ENCODE results near the gene PLIN5. TPM values are rescaled to one million over a fixed set of nuclear protein-coding genes. Genes with fewer than 3 reads are reported as not detected.
A peak's percentile ranks its signal among the peaks of the same experiment; 100 is the strongest.

PLIN5 gene
- total and polyA plus RNA-seq, 8 donors, result 30.6 to 533 (median 50.7) TPM

GRCh38 chr19:4578552-4579248 lies 43.7 kb upstream of the PLIN5 start:
- Histone ChIP-seq H3K27me3 (peaks cover 0 to 9% (median 0%) of the 10 kb centered on the region in 4 donors), H3K36me3 (no peaks in the 10 kb centered on the region), H3K4me3 (no peak overlapping the region), H3K27ac (no peak overlapping the region), H3K4me1 (no peaks in the 10 kb centered on the region), H3K9me3 (no peaks in the 10 kb centered on the region)
- FAIRE-seq (no peak), DNase-seq (no peak), ATAC-seq (no peak)
- WGBS, 2 donors, result 56 to 66% methylated on average over 11 of the region's 11 CpGs
- intact Hi-C loops (cut with DNase I), result loop anchor here in 2 of 3 donors (5.0 kb wide), 1 partner anchor 54 kb away; no protein-coding TSS in a partner anchor
- TF ChIP-seq, protein P1, sequence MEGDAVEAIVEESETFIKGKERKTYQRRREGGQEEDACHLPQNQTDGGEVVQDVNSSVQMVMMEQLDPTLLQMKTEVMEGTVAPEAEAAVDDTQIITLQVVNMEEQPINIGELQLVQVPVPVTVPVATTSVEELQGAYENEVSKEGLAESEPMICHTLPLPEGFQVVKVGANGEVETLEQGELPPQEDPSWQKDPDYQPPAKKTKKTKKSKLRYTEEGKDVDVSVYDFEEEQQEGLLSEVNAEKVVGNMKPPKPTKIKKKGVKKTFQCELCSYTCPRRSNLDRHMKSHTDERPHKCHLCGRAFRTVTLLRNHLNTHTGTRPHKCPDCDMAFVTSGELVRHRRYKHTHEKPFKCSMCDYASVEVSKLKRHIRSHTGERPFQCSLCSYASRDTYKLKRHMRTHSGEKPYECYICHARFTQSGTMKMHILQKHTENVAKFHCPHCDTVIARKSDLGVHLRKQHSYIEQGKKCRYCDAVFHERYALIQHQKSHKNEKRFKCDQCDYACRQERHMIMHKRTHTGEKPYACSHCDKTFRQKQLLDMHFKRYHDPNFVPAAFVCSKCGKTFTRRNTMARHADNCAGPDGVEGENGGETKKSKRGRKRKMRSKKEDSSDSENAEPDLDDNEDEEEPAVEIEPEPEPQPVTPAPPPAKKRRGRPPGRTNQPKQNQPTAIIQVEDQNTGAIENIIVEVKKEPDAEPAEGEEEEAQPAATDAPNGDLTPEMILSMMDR (IDR thresholded peaks at IDR 0.05), result no peak

- H3K4me3 ChIP-seq, result no peak overlapping the region
- H3K27me3 ChIP-seq, result peaks cover 0 to 10% (median 0%) of the 10 kb centered on the region in 4 donors
- H3K36me3 ChIP-seq, result no peaks in the 10 kb centered on the region
- 77% methylated on average over 5 of the region's 5 CpGs for WGBS, 2 donors
- no peak for ATAC-seq
- no peaks in the 10 kb centered on the region for H3K9me3 ChIP-seq
- intact Hi-C loops (cut with DNase I), result loop anchor here in 2 of 3 donors (5.0 kb wide), 1 partner anchor 55 kb away; no protein-coding TSS in a partner anchor
- no peak for DNase-seq
- no peaks in the 10 kb centered on the region for H3K4me1 ChIP-seq
- FAIRE-seq, result no peak
- no peak overlapping the region for H3K27ac ChIP-seq
- TF ChIP-seq, protein P1 (IDR thresholded peaks at IDR 0.05), result no peak
These were observed 42.2 kb upstream of the PLIN5 start for GRCh38 chr19:4577020-4577782.

GRCh38 chr19:4576016-4576933 lies 41.3 kb upstream of the PLIN5 start:
- TF ChIP-seq, protein P1 (IDR thresholded peaks at IDR 0.05), result peak; percentile 31 to 51 (median 39)
- WGBS, 2 donors, result 50% methylated on average over 17 of the region's 17 CpGs

DNA sequence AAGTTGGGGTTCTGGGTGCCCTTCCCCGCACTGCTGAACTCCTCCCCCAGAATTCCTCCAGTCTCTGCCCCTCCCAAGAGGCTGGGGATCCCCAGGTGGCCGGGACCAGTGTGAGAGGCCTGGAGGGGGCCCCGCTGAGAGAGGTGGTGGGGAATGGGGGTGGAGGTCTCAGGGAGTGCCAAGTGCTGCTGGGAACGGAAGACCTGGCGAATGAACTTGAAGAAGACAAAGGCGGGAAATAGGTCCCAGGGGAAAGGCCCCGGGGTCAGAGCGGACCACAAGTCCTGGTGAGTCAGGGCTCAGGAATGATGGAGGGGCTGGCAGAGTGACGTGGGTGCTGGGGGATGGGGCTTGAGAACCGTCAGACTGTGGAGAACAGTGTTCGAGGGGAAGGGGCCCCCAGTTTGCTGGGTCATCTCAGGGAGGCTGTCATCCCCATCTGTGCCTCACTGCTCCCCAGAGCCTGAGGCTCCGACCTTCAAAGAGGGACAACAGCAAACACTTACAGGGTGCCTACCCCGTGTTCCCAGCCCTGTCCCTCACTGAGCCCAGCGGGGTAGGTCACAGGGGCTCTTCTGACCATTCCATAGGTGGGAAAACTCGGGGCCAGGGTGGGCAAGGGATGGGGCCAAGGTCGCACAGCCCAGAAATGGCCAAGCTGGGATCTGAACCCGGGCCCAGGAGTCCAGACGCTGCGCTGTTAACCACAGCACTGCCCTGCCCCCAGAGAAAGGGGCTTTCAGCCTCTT lies 40.4 kb upstream of the PLIN5 start:
- Histone ChIP-seq H3K4me3 (no peak overlapping the region), H3K4me1 (no peaks in the 10 kb centered on the region), H3K27ac (peak overlapping the region in 1 of 4 donors; percentile 46), H3K9me3 (no peaks in the 10 kb centered on the region), H3K27me3 (peaks cover 0 to 7% (median 0%) of the 10 kb centered on the region in 4 donors), H3K36me3 (no peaks in the 10 kb centered on the region)
- no peak for FAIRE-seq
- DNase-seq, result no peak
- peak in 3 of 4 donors; percentile 27 to 65 (median 60) for ATAC-seq
- intact Hi-C loops (cut with DNase I), result loop anchor here in 2 of 3 donors (5.0 kb wide), 1 partner anchor 57 kb away; no protein-coding TSS in a partner anchor
- whole genome bisulfite sequencing, 2 donors, result 29 to 35% methylated on average over 19 of the region's 19 CpGs
- TF ChIP-seq, protein P1 (IDR thresholded peaks at IDR 0.05), result no peak

More at GRCh38 chr19:4576016-4576933, 41.3 kb upstream of the PLIN5 start:
- no peaks in the 10 kb centered on the region for H3K9me3 ChIP-seq
- intact Hi-C loops (cut with DNase I), result loop anchor here in 2 of 3 donors (5.0 kb wide), 1 partner anchor 56 kb away; no protein-coding TSS in a partner anchor
- H3K36me3 ChIP-seq, result no peaks in the 10 kb centered on the region
- peak overlapping the region in 1 of 4 donors; percentile 46 for H3K27ac ChIP-seq
- H3K27me3 ChIP-seq, result peaks cover 0 to 10% (median 0%) of the 10 kb centered on the region in 4 donors
- FAIRE-seq (no peak), ATAC-seq (peak; percentile 46 to 79 (median 71)), DNase-seq (peak in 5 of 6 donors; percentile 37 to 87 (median 69))
- no peaks in the 10 kb centered on the region for H3K4me1 ChIP-seq
- H3K4me3 ChIP-seq, result no peak overlapping the region
